ENCODE results near the gene VEGFC.

Gene VEGFC

DNA sequence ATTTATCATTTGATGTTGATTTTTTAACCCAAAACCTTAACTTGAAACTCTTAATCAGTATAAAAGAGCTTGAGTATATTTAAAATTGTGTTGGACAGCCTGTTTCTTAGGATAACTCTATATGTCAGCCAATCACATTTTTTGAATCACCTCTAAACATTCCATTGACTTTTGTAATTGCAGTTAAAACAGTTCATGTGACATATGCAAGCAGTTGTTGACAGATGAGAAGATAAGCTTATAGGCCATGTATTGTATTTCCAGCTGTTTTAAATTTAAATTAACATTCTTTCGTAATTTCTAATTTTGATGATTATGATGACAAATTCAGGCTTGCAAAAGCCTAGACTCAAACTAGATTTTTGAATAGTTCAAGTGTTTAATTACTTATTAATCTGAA, 17.4 kb downstream of the VEGFC start:
- DNase-seq (ENCODE audit: low read depth, low spot score): no peak
- no peak overlapping the region for H3K4me3 ChIP-seq (ENCODE audit: low read length)

- no peak for DNase-seq (ENCODE audit: low read depth, low spot score)
- H3K4me3 ChIP-seq (ENCODE audit: low read length): no peak overlapping the region
These were observed 17.9 kb downstream of the VEGFC start for GRCh38 chr4:176774852-176775251.

- DNase-seq (ENCODE audit: low read depth, low spot score): no peak
- no peak overlapping the region for H3K4me3 ChIP-seq (ENCODE audit: low read length)
These were observed 23.2 kb downstream of the VEGFC start for GRCh38 chr4:176769514-176769913.

- DNase-seq (ENCODE audit: low read depth, low spot score): no peak
- H3K4me3 ChIP-seq (ENCODE audit: low read length): no peak overlapping the region
These were observed 25.5 kb downstream of the VEGFC start for GRCh38 chr4:176767183-176767582.

- no peak for DNase-seq (ENCODE audit: low read depth, low spot score)
- H3K4me3 ChIP-seq (ENCODE audit: low read length): no peak overlapping the region
These were observed 29.9 kb downstream of the VEGFC start for GRCh38 chr4:176762661-176763308.

GRCh38 chr4:176761872-176762271, 30.9 kb downstream of the VEGFC start:
- no peak overlapping the region for H3K4me3 ChIP-seq (ENCODE audit: low read length)
- no peak for DNase-seq (ENCODE audit: low read depth, low spot score)

- H3K4me3 ChIP-seq (ENCODE audit: low read length): no peak overlapping the region
- no peak for DNase-seq (ENCODE audit: low read depth, low spot score)
These were observed 32.3 kb downstream of the VEGFC start for GRCh38 chr4:176760471-176760870.

DNA sequence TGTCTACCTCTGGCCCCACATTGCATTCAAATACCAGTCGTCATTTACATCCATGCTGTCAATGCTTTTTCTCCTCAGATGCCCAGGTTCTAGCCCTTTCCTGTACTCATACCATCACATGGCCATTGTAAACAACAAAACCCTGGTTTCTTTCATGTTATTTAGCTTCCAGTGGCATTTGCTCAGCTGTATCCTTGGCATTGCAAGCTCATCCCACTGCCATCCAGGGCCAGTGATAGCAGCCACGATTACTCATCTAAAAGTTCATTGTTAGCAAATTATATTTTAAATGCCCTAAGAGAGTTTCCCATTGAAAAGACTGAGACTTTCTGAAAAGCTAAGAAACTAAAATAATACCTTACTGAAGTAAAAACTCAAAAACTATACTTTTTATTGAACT, 34.0 kb downstream of the VEGFC start:
- no peak overlapping the region for H3K4me3 ChIP-seq (ENCODE audit: low read length)
- no peak for DNase-seq (ENCODE audit: low read depth, low spot score)

DNA sequence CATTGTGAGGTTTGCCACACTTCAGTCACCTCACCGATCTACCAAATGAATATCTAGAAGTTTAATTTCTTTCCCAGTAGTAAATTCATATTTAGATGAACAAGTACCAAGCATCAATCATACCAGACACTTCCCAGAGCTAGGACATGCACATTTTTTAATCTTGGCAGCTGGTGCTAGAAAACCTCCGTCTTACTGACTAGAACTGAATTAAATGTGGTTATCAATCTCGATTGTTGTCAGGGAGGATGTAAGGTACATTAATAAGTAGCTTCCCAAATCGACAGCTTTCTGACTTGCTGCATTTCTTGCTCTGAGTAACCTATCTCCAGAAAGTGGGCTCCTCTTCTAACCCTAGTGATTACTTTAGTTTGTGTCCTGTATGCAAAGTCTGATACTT, 34.4 kb downstream of the VEGFC start:
- H3K4me3 ChIP-seq (ENCODE audit: low read length): no peak overlapping the region
- DNase-seq (ENCODE audit: low read depth, low spot score): no peak

DNA sequence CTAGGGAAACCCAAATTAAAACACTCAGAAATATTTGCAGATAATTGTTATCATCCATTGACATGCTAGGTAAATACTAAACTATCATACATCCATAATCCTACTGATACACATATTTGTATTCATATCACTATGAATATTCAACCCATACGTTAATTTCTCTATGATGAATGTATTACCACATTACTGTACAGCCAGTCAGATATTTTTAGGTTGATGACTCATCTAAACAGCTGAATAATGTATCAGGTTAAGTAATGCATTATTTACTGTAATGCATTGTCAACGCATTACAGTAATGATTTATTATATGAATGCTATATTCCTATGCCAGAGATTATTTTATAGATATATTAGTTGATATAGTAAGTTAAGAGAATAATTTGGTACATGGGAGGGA, 37.1 kb downstream of the VEGFC start:
- no peak for DNase-seq (ENCODE audit: low read depth, low spot score)
- no peak overlapping the region for H3K4me3 ChIP-seq (ENCODE audit: low read length)

GRCh38 chr4:176755001-176755400, 37.7 kb downstream of the VEGFC start:
- H3K4me3 ChIP-seq (ENCODE audit: low read length): no peak overlapping the region
- no peak for DNase-seq (ENCODE audit: low read depth, low spot score)

GRCh38 chr4:176753049-176753448, 39.7 kb downstream of the VEGFC start:
- H3K4me3 ChIP-seq (ENCODE audit: low read length): no peak overlapping the region
- no peak for DNase-seq (ENCODE audit: low read depth, low spot score)

GRCh38 chr4:176752191-176752749, 40.5 kb downstream of the VEGFC start:
- H3K4me3 ChIP-seq (ENCODE audit: low read length): no peak overlapping the region
- DNase-seq (ENCODE audit: low read depth, low spot score): no peak

DNA sequence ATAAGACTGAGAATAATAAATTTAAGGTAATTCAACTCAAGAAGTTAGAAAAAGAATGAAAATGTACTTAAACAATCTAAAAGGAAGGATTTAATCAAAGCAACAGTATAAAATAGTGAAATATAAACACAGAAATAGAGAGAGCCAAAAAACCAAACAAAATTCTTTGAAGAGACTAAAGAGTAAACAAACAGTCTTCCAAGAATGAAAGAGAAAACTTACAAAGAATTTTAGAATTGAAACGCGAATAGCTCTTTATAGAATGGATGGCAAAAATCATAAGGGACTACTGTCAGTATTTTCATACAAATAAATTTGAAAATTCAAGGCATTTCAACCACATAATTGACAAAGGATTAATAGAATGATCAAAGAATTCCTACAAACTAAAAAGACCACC, 41.7 kb downstream of the VEGFC start:
- no peak for DNase-seq (ENCODE audit: low read depth, low spot score)
- H3K4me3 ChIP-seq (ENCODE audit: low read length): no peak overlapping the region

DNA sequence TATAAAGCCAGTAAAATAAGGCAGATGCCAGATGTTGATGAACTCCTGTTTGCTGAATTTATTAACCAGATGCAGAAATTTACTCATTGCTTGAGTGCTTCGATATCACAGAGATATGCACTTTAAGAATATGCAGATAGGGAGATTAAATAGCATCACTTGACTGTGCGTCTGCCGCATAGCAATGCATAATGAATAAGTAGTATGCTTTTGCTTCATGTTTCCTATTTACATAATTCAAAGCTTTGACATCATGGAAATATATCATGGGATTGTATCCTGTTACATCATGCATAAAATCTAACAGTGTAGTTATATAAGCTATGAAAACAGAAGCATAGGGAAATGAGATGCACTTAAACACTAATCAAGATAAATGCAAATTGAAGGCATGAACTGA, 45.9 kb downstream of the VEGFC start:
- DNase-seq (ENCODE audit: low read depth, low spot score): no peak
- H3K4me3 ChIP-seq (ENCODE audit: low read length): no peak overlapping the region

DNA sequence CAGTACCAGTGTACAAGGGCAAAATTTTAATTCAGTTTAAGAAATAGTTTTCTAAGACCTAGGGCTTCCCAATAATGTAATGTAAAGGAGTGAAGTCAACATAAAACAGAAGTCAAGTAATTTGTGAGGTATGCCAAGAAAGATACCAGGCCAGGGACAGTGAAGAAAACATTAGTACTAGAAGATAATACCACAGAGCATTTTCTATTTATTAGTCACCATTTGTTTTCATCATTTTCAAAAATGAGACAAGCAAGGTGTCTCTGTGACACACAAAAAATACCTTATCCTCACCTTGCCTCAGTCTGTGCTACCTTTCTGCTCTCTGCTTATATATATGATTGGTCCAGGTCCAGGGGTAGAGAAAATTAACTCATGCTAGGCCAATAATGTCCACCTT, 46.8 kb downstream of the VEGFC start:
- no peak overlapping the region for H3K4me3 ChIP-seq (ENCODE audit: low read length)
- no peak for DNase-seq (ENCODE audit: low read depth, low spot score)

- DNase-seq (ENCODE audit: low read depth, low spot score): no peak
- no peak overlapping the region for H3K4me3 ChIP-seq (ENCODE audit: low read length)
These were observed 48.6 kb downstream of the VEGFC start for GRCh38 chr4:176744091-176744490.

GRCh38 chr4:176742211-176742610, 50.5 kb downstream of the VEGFC start:
- DNase-seq (ENCODE audit: low read depth, low spot score): no peak
- H3K4me3 ChIP-seq (ENCODE audit: low read length): no peak overlapping the region

- DNase-seq (ENCODE audit: low read depth, low spot score): no peak
- no peak overlapping the region for H3K4me3 ChIP-seq (ENCODE audit: low read length)
These were observed 51.5 kb downstream of the VEGFC start for GRCh38 chr4:176741253-176741652.

GRCh38 chr4:176735300-176735699, 57.4 kb downstream of the VEGFC start:
- DNase-seq (ENCODE audit: low read depth, low spot score): no peak
- no peak overlapping the region for H3K4me3 ChIP-seq (ENCODE audit: low read length)

GRCh38 chr4:176734461-176734860, 58.3 kb downstream of the VEGFC start:
- no peak overlapping the region for H3K4me3 ChIP-seq (ENCODE audit: low read length)
- no peak for DNase-seq (ENCODE audit: low read depth, low spot score)

Measured in Jurkat, Clone E6-1 (cell line).